Fibroblast of lung (primary cell): ENCODE measurements around the gene DUSP7. TPM values are rescaled to one million over a fixed set of nuclear protein-coding genes. Genes with fewer than 3 reads are reported as not detected.
A peak's percentile ranks its signal among the peaks of the same experiment; 100 is the strongest.

Experiments used
- DNase-seq, 2 donors: peaks; one replicate each; pipeline versions ENCODE4 v3.0.0 to v3.0.0-alpha.2; 2010; ENCODE audit warnings: low read depth in 2 of 2
- H2AFZ ChIP-seq: 2 replicates; pipeline ENCODE4 v1.5.1; 2012; ENCODE audit warnings: low read length, control low read depth, inconsistent platforms
- H3K27ac ChIP-seq: 2 replicates; pipeline ENCODE4 v1.5.1; 2011; ENCODE audit warnings: low read length, control low read depth; ENCODE audit not compliant: insufficient read depth
- H3K27me3 ChIP-seq: 2 replicates; pipeline ENCODE4 v1.5.1; 2011; ENCODE audit warnings: mild to moderate bottlenecking, low read length; ENCODE audit not compliant: control insufficient read depth, insufficient read depth
- H3K36me3 ChIP-seq: 2 replicates; pipeline ENCODE4 v1.5.1; 2011; ENCODE audit warnings: low read length; ENCODE audit not compliant: control insufficient read depth, insufficient read depth
- H3K4me1 ChIP-seq: 2 replicates; pipeline ENCODE4 v1.5.1; 2011; ENCODE audit warnings: low read length; ENCODE audit not compliant: control insufficient read depth, insufficient read depth; ENCODE audit errors: extremely low read depth
- H3K4me2 ChIP-seq: 2 replicates; pipeline ENCODE4 v1.5.1; 2011; ENCODE audit warnings: low read length, control low read depth; ENCODE audit not compliant: insufficient read depth; ENCODE audit errors: extremely low read depth
- H3K4me3 ChIP-seq, 4 experiments: fragments of 200-600 bp in 1 of 4; sonication (generic) in 1 of 4; replicated peaks in 1 of 4; 2 replicates each; pipeline ENCODE4 v1.5.1; 2011 to 2016; ENCODE audit warnings: low read length in 4 of 4, low read depth in 3 of 4, mild to moderate bottlenecking in 3 of 4, control low read depth in 2 of 4, inconsistent platforms in 1 of 4, mixed read lengths in 1 of 4; ENCODE audit not compliant: insufficient read depth in 1 of 4; ENCODE audit errors: control extremely low read depth in 1 of 4
- H3K79me2 ChIP-seq: 2 replicates; pipeline ENCODE4 v1.5.1; 2012; ENCODE audit warnings: mild to moderate bottlenecking, low read length, inconsistent platforms; ENCODE audit not compliant: control insufficient read depth, insufficient read depth
- H3K9ac ChIP-seq: 2 replicates; pipeline ENCODE4 v1.5.1; 2011; ENCODE audit warnings: mild to moderate bottlenecking, low read length, control low read depth; ENCODE audit not compliant: insufficient read depth
- H3K9me3 ChIP-seq: 2 replicates; pipeline ENCODE4 v1.5.1; 2012; ENCODE audit warnings: low read depth, low read length; ENCODE audit not compliant: control insufficient read depth, insufficient read depth
- H4K20me1 ChIP-seq: 2 replicates; pipeline ENCODE4 v1.5.1; 2011; ENCODE audit warnings: low read length; ENCODE audit not compliant: control insufficient read depth, insufficient read depth; ENCODE audit errors: extremely low read depth
- EZH2 ChIP-seq: IDR thresholded peaks from 2 replicates; pipeline ENCODE4 v1.5.1; 2012; ENCODE audit warnings: low read length, control low read depth, mild to moderate bottlenecking; ENCODE audit errors: missing control alignments
- polyA plus RNA-seq, 2 donors: library from polyadenylated mRNA; depleted of rRNA in 1 of 2; stranded (reverse) in 1 of 2; unstranded in 1 of 2; fragments of >200 nt; gene quantifications; 2 replicates each; pipeline ENCODE4 v1.2.1, GENCODE V29; 2011 to 2012; ENCODE audit warnings: missing spikeins in 1 of 2
- total RNA-seq: library from RNA; depleted of rRNA; stranded (reverse); fragments of >200 nt; gene quantifications from 2 replicates; pipeline ENCODE4 v1.2.1, GENCODE V29; 2014
- TF ChIP-seq, protein P1 (sequence below), 2 donors: IDR thresholded peaks in 1 of 2; conservative IDR thresholded peaks in 1 of 2; 1 replicate in 1 of 2; 2 replicates in 1 of 2; pipeline ENCODE4 v1.5.1; 2011 to 2012; ENCODE audit warnings: low read length in 2 of 2, control low read depth in 1 of 2, inconsistent platforms in 1 of 2, low read depth in 1 of 2, mild to moderate bottlenecking in 1 of 2

DUSP7 gene
- total and polyA plus RNA-seq, 2 donors (not counting 1 experiment from before 2014, with no cell fraction given), result 5.6 to 26.5 TPM

DNA sequence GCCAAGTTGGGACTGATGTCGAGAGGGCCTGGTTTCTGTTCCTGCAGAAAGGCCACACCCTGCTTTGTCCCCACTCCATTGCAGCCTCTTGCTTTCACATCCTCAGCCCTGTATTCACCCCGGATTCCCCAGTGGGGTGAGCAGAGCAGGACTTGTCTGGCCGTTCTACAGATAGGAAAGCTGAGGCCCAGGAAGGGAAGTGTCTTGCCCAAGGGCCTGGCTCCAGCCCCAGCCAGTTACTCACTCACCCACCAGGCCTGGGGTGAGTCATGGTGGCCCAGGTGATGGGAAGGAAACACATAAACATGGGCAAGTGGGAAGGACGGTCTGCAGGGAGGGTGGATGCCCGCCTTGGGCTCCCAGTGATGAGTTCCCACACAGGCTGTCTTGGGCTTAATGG lies 6.1 kb upstream of the DUSP7 start:
- Histone ChIP-seq H4K20me1 (no peaks in the 10 kb centered on the region), H3K79me2 (no peaks in the 10 kb centered on the region), H3K27ac (no peak overlapping the region), H3K4me2 (no peak overlapping the region), H3K4me1 (peaks cover 11% of the 10 kb centered on the region), H2AFZ (no peak overlapping the region), H3K9ac (no peak overlapping the region), H3K36me3 (no peaks in the 10 kb centered on the region), H3K27me3 (no peaks in the 10 kb centered on the region), H3K4me3 (no peak overlapping the region), H3K9me3 (no peaks in the 10 kb centered on the region)
- DNase-seq, result peak; percentile 79 to 89
- TF ChIP-seq EZH2, result no peak
- TF ChIP-seq, protein P1, sequence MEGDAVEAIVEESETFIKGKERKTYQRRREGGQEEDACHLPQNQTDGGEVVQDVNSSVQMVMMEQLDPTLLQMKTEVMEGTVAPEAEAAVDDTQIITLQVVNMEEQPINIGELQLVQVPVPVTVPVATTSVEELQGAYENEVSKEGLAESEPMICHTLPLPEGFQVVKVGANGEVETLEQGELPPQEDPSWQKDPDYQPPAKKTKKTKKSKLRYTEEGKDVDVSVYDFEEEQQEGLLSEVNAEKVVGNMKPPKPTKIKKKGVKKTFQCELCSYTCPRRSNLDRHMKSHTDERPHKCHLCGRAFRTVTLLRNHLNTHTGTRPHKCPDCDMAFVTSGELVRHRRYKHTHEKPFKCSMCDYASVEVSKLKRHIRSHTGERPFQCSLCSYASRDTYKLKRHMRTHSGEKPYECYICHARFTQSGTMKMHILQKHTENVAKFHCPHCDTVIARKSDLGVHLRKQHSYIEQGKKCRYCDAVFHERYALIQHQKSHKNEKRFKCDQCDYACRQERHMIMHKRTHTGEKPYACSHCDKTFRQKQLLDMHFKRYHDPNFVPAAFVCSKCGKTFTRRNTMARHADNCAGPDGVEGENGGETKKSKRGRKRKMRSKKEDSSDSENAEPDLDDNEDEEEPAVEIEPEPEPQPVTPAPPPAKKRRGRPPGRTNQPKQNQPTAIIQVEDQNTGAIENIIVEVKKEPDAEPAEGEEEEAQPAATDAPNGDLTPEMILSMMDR (conservative IDR thresholded peaks at IDR 0.05 in 1 of 2, IDR thresholded peaks at IDR 0.05 in 1 of 2; ENCODE audit: low read depth in 1 of 2, low read length in 2 of 2), result no peak

DNA sequence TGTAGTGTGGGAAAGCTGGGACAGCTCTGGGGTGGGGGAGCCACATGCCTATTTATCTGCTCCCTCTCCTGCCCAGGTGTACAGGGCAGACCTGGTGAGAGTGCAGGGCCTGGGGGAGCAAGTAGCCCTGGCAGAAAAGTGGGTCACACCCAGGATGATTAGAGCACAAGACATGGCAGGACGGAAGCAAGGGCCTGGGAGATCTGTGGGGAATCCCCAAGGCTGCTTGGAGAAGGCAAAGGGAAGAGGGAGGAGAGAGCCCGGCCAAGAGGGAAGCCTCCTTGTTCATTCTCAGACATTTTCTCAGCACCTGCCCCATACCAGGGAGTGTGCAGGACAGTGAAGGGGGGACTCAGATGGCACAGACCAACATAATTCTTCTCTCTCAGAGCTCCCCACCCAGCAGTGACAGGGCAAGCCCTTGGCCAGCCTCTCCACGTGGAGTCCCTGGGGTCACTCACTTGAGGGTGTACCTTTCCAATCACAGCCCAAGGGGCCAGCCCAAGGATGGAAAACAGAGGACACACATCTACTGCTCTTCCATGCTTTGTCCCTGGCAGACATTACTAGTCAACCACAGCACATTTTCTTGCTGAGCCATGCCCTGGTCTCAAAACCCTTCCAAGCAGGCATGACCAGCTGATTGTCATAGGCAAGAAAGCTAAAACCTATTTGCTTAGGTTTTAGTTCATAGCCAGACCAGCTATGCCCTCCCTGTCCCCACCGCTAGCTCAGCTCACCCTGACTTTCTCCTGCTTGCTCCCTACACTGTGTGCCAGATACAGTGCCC lies 4.9 kb upstream of the DUSP7 start:
- no peaks in the 10 kb centered on the region for H3K27me3 ChIP-seq
- H3K9me3 ChIP-seq, result no peaks in the 10 kb centered on the region
- DNase-seq, result no peak

DNA sequence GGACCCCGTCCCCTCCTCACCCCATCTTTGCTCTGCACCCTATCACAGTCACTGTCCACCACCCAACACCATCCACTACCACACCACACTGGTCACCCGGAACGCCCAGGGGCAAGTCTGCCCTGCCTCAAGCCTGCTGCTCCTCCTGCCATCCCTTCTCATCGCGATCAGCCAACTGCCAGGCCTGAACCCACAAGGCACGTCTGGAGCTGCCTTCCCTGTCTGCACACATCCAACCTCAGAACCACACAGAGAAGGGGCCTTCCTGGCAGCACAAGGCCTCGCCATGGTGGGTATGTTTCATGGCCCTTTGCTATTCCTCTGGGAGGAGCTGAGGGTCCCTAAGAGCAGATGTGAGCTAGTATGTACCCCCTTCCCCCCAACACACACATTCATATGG lies 3.4 kb upstream of the DUSP7 start:
- no peak overlapping the region for H2AFZ ChIP-seq
- H3K36me3 ChIP-seq, result no peaks in the 10 kb centered on the region
- TF ChIP-seq EZH2, result no peak
- TF ChIP-seq, protein P1 (conservative IDR thresholded peaks at IDR 0.05 in 1 of 2, IDR thresholded peaks at IDR 0.05 in 1 of 2; ENCODE audit: low read depth in 1 of 2, low read length in 2 of 2), result no peak
- no peaks in the 10 kb centered on the region for H3K27me3 ChIP-seq
- H3K4me2 ChIP-seq, result no peak overlapping the region
- H3K4me1 ChIP-seq, result peaks cover 12% of the 10 kb centered on the region
- H3K27ac ChIP-seq, result no peak overlapping the region
- H3K4me3 ChIP-seq, result no peak overlapping the region
- no peak overlapping the region for H3K9ac ChIP-seq
- peaks cover 14% of the 10 kb centered on the region for H3K79me2 ChIP-seq
- no peaks in the 10 kb centered on the region for H4K20me1 ChIP-seq
- no peaks in the 10 kb centered on the region for H3K9me3 ChIP-seq
- DNase-seq, result no peak

More for the DNA sequence above, 4.9 kb upstream of the DUSP7 start:
- Histone ChIP-seq H4K20me1 (no peaks in the 10 kb centered on the region), H3K36me3 (no peaks in the 10 kb centered on the region), H3K4me3 (no peak overlapping the region), H3K79me2 (peaks cover 3% of the 10 kb centered on the region), H2AFZ (no peak overlapping the region), H3K4me2 (no peak overlapping the region), H3K4me1 (peaks cover 12% of the 10 kb centered on the region), H3K27ac (no peak overlapping the region), H3K9ac (no peak overlapping the region)
- TF ChIP-seq, protein P1 (conservative IDR thresholded peaks at IDR 0.05 in 1 of 2, IDR thresholded peaks at IDR 0.05 in 1 of 2; ENCODE audit: low read depth in 1 of 2, low read length in 2 of 2), result no peak
- no peak for TF ChIP-seq EZH2
